ENCODE data around the gene RASL11A. TPM values are rescaled to one million over a fixed set of nuclear protein-coding genes. Genes with fewer than 3 reads are reported as not detected.
A peak's percentile ranks its signal among the peaks of the same experiment; 100 is the strongest.

Gene RASL11A
- total RNA-seq, 1 donor from 2014 or later = 5.3 TPM

- intact Hi-C loops (cut with micrococcal nuclease) = loop anchor here (10.0 kb wide), 1 partner anchor 185 kb away; no protein-coding TSS in a partner anchor
- no peak for TF ChIP-seq CTCF (IDR thresholded peaks at IDR 0.05; ENCODE audit: borderline replicate concordance)
- Histone ChIP-seq H3K27ac (replicated peaks) (peak overlapping the region; percentile 29), H3K36me3 (peaks cover 59% of the 10 kb centered on the region), H3K9me3 (replicated peaks) (no peaks in the 10 kb centered on the region), H3K4me3 (no peak overlapping the region), H3K27me3 (ENCODE audit: low read depth) (no peaks in the 10 kb centered on the region), H3K4me1 (peaks cover 34% of the 10 kb centered on the region)
- no peak for DNase-seq
Measured at GRCh38 chr13:27259831-27260230, 10.8 kb upstream of the RASL11A start.

GRCh38 chr13:27261396-27261795 lies 9.2 kb upstream of the RASL11A start:
- Histone ChIP-seq H3K4me3 (no peak overlapping the region), H3K27ac (replicated peaks) (no peak overlapping the region)

GRCh38 chr13:27263438-27263837 lies 7.2 kb upstream of the RASL11A start:
- no peak for TF ChIP-seq CTCF (IDR thresholded peaks at IDR 0.05; ENCODE audit: borderline replicate concordance)
- intact Hi-C loops (cut with micrococcal nuclease) = no loop called here
- Histone ChIP-seq H3K27ac (replicated peaks) (peak overlapping the region; percentile 70), H3K27me3 (ENCODE audit: low read depth) (no peaks in the 10 kb centered on the region), H3K9me3 (replicated peaks) (no peaks in the 10 kb centered on the region), H3K4me1 (peaks cover 52% of the 10 kb centered on the region), H3K4me3 (no peak overlapping the region), H3K36me3 (peaks cover 23% of the 10 kb centered on the region)
- DNase-seq = no peak

More at GRCh38 chr13:27261396-27261795, 9.2 kb upstream of the RASL11A start:
- H3K27me3 ChIP-seq (ENCODE audit: low read depth) = no peaks in the 10 kb centered on the region
- H3K36me3 ChIP-seq = peaks cover 43% of the 10 kb centered on the region
- H3K4me1 ChIP-seq = peaks cover 34% of the 10 kb centered on the region
- H3K9me3 ChIP-seq (replicated peaks) = no peaks in the 10 kb centered on the region
- no peak for TF ChIP-seq CTCF (IDR thresholded peaks at IDR 0.05; ENCODE audit: borderline replicate concordance)
- intact Hi-C loops (cut with micrococcal nuclease) = no loop called here
- no peak for DNase-seq

GRCh38 chr13:27264181-27264580 lies 6.4 kb upstream of the RASL11A start:
- DNase-seq = no peak
- peaks cover 15% of the 10 kb centered on the region for H3K36me3 ChIP-seq
- peak overlapping the region; percentile 70 for H3K27ac ChIP-seq (replicated peaks)
- H3K9me3 ChIP-seq (replicated peaks) = no peaks in the 10 kb centered on the region
- intact Hi-C loops (cut with micrococcal nuclease) = no loop called here
- H3K27me3 ChIP-seq (ENCODE audit: low read depth) = no peaks in the 10 kb centered on the region
- TF ChIP-seq CTCF (IDR thresholded peaks at IDR 0.05; ENCODE audit: borderline replicate concordance) = no peak
- no peak overlapping the region for H3K4me3 ChIP-seq
- peaks cover 51% of the 10 kb centered on the region for H3K4me1 ChIP-seq

GRCh38 chr13:27264648-27265047 lies 6.0 kb upstream of the RASL11A start:
- peaks cover 12% of the 10 kb centered on the region for H3K36me3 ChIP-seq
- H3K4me3 ChIP-seq = no peak overlapping the region
- no peaks in the 10 kb centered on the region for H3K27me3 ChIP-seq (ENCODE audit: low read depth)
- H3K27ac ChIP-seq (replicated peaks) = peak overlapping the region; percentile 70
- H3K4me1 ChIP-seq = peaks cover 50% of the 10 kb centered on the region
- intact Hi-C loops (cut with micrococcal nuclease) = no loop called here
- H3K9me3 ChIP-seq (replicated peaks) = no peaks in the 10 kb centered on the region
- DNase-seq = no peak
- TF ChIP-seq CTCF (IDR thresholded peaks at IDR 0.05; ENCODE audit: borderline replicate concordance) = no peak
